Osteocyte (in vitro differentiated cells): ENCODE results near the gene DMD. TPM values are rescaled to one million over a fixed set of nuclear protein-coding genes. Genes with fewer than 3 reads are reported as not detected.

Source experiments
- DNase-seq: peaks from one replicate; pipeline ENCODE4 v3.0.0; 2021; ENCODE audit warnings: mixed read lengths; ENCODE audit not compliant: unreplicated experiment; ENCODE audit errors: extremely low spot score
- H3K27ac Mint-ChIP-seq: one replicate; pipeline ENCODE4 v1.8.0; 2021; ENCODE audit warnings: mild to moderate bottlenecking, mixed read lengths; ENCODE audit not compliant: unreplicated experiment
- H3K27me3 Mint-ChIP-seq: one replicate; pipeline ENCODE4 v1.8.0; 2021; ENCODE audit warnings: mixed read lengths; ENCODE audit not compliant: unreplicated experiment
- H3K36me3 Mint-ChIP-seq: one replicate; pipeline ENCODE4 v1.8.0; 2021; ENCODE audit warnings: mixed read lengths; ENCODE audit not compliant: unreplicated experiment
- H3K4me1 Mint-ChIP-seq: one replicate; pipeline ENCODE4 v1.8.0; 2021; ENCODE audit warnings: mixed read lengths; ENCODE audit not compliant: unreplicated experiment
- H3K4me3 Mint-ChIP-seq: one replicate; pipeline ENCODE4 v1.8.0; 2021; ENCODE audit warnings: mild to moderate bottlenecking, moderate library complexity, mixed read lengths; ENCODE audit not compliant: unreplicated experiment
- H3K9me3 Mint-ChIP-seq: one replicate; pipeline ENCODE4 v1.8.0; 2021; ENCODE audit warnings: mixed read lengths; ENCODE audit not compliant: unreplicated experiment
- total RNA-seq: library from RNA; stranded (reverse); gene quantifications from 2 replicates; pipeline ENCODE4 v1.2.1, GENCODE V29; 2021
- TF ChIP-seq, protein P1 (sequence below): fragments of 200-600 bp; sonication (generic); IDR thresholded peaks from 2 replicates; pipeline ENCODE4 v1.5.0; 2021; ENCODE audit warnings: antibody characterized with exemption, mild to moderate bottlenecking, moderate library complexity

Gene DMD
- total RNA-seq, 1 donor from 2014 or later, result 317 TPM

GRCh38 chrX:33128048-33128805, 83.1 kb downstream of the DMD start:
- DNase-seq, result no peak
- peaks cover under 1% of the 10 kb centered on the region for H3K4me1 Mint-ChIP-seq
- no peak overlapping the region for H3K27ac Mint-ChIP-seq
- TF ChIP-seq, protein P1, sequence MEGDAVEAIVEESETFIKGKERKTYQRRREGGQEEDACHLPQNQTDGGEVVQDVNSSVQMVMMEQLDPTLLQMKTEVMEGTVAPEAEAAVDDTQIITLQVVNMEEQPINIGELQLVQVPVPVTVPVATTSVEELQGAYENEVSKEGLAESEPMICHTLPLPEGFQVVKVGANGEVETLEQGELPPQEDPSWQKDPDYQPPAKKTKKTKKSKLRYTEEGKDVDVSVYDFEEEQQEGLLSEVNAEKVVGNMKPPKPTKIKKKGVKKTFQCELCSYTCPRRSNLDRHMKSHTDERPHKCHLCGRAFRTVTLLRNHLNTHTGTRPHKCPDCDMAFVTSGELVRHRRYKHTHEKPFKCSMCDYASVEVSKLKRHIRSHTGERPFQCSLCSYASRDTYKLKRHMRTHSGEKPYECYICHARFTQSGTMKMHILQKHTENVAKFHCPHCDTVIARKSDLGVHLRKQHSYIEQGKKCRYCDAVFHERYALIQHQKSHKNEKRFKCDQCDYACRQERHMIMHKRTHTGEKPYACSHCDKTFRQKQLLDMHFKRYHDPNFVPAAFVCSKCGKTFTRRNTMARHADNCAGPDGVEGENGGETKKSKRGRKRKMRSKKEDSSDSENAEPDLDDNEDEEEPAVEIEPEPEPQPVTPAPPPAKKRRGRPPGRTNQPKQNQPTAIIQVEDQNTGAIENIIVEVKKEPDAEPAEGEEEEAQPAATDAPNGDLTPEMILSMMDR, result no peak
- no peak overlapping the region for H3K4me3 Mint-ChIP-seq
- H3K9me3 Mint-ChIP-seq, result no peaks in the 10 kb centered on the region
- no peaks in the 10 kb centered on the region for H3K27me3 Mint-ChIP-seq
- H3K36me3 Mint-ChIP-seq, result no peaks in the 10 kb centered on the region

GRCh38 chrX:33126469-33126868, 84.9 kb downstream of the DMD start:
- Mint-ChIP-seq H3K27ac (no peak overlapping the region), H3K4me1 (no peaks in the 10 kb centered on the region), H3K9me3 (no peaks in the 10 kb centered on the region), H3K36me3 (no peaks in the 10 kb centered on the region), H3K4me3 (no peak overlapping the region), H3K27me3 (no peaks in the 10 kb centered on the region)
- TF ChIP-seq, protein P1, result no peak
- DNase-seq, result no peak

DNA sequence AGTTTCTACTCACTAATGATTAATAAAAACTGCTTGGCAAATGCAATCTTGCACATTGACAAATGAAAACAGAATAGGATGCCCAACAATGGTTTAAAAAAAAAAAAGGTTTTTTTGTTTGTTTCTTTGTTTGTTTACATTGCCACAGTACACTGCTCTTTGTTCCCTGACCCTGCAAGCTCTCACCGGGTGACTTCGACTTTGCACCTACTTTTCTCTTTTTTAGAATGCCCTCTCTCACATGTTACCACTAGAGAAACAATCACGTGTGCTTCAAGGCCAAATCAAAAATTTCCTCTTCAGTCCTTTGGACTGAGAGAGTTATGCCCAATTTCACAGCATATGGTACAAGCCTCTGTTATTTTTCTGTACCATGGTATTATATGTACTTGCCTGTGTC, 101.5 kb downstream of the DMD start:
- Mint-ChIP-seq H3K4me1 (no peaks in the 10 kb centered on the region), H3K27ac (no peak overlapping the region), H3K36me3 (no peaks in the 10 kb centered on the region), H3K9me3 (no peaks in the 10 kb centered on the region), H3K4me3 (no peak overlapping the region), H3K27me3 (no peaks in the 10 kb centered on the region)
- TF ChIP-seq, protein P1, result no peak
- DNase-seq, result no peak

DNA sequence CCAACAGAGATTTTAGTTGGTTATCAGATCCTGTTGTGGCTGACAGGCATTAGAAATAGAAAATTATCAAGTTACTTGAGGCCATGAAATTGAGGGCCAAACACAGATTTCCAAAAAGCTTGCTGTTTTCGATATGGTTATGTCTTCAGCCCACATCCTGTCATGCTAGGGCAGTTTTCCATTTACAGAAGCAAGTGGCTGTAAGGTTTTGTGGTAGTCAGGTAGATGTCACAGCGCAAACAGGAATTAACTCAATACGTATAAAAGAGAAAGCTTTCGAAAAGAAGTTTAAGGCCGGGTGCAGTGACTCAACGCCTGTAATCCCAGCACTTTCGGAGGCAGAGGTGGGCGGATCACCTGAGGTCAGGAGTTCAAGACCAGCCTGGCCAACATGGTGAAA, 104.6 kb downstream of the DMD start:
- Mint-ChIP-seq H3K4me3 (no peak overlapping the region), H3K9me3 (no peaks in the 10 kb centered on the region), H3K27ac (no peak overlapping the region), H3K4me1 (no peaks in the 10 kb centered on the region), H3K27me3 (no peaks in the 10 kb centered on the region), H3K36me3 (no peaks in the 10 kb centered on the region)
- DNase-seq, result no peak
- TF ChIP-seq, protein P1, result no peak

DNA sequence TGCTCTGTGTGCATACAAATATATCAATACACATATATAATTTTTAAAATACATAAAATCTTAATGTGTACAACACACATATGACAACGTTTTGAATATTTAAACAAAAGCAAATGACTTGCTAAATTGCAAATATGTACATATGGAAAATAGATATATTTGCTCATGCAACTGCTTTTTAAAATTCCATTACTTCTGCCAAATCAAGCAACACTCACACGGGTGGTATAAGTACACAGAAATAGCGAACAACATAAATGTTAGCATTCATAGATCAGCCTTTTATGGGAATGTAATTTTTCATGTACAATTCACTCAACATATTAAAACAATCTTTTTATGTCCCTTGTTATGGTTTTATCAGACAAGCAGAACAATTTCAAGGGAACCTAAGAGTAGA, 116.3 kb downstream of the DMD start:
- H3K4me1 Mint-ChIP-seq, result peaks cover 2% of the 10 kb centered on the region
- H3K9me3 Mint-ChIP-seq, result peaks cover 5% of the 10 kb centered on the region
- no peak for DNase-seq
- no peak overlapping the region for H3K4me3 Mint-ChIP-seq
- no peaks in the 10 kb centered on the region for H3K27me3 Mint-ChIP-seq
- TF ChIP-seq, protein P1, result no peak
- H3K36me3 Mint-ChIP-seq, result no peaks in the 10 kb centered on the region
- H3K27ac Mint-ChIP-seq, result no peak overlapping the region
